ENCODE results near the gene POLN.

POLN gene

GRCh38 chr4:2095236-2096072, 146.5 kb downstream of the POLN start:
- Mint-ChIP-seq H3K9me3 (peaks cover 9% of the 10 kb centered on the region), H3K27me3 (ENCODE audit: low read depth) (peaks cover 10% of the 10 kb centered on the region)
- TF ChIP-seq CTCF (IDR thresholded peaks at IDR 0.05; ENCODE audit: unreplicated experiment in 3 of 3), result no peak

GRCh38 chr4:2094545-2094944, 147.4 kb downstream of the POLN start:
- H3K27ac Mint-ChIP-seq, result no peak overlapping the region
- H3K9me3 Mint-ChIP-seq, result peaks cover 8% of the 10 kb centered on the region
- no peak for TF ChIP-seq CTCF (IDR thresholded peaks at IDR 0.05; ENCODE audit: unreplicated experiment in 3 of 3)
- peaks cover 10% of the 10 kb centered on the region for H3K27me3 Mint-ChIP-seq (ENCODE audit: low read depth)
- H3K36me3 Mint-ChIP-seq (ENCODE audit: low read depth), result peaks cover 11% of the 10 kb centered on the region
- no peak overlapping the region for H3K4me3 Mint-ChIP-seq
- peaks cover 4% of the 10 kb centered on the region for H3K4me1 Mint-ChIP-seq

More at GRCh38 chr4:2095236-2096072, 146.5 kb downstream of the POLN start:
- H3K27ac Mint-ChIP-seq, result no peak overlapping the region
- peaks cover 4% of the 10 kb centered on the region for H3K4me1 Mint-ChIP-seq
- no peak overlapping the region for H3K4me3 Mint-ChIP-seq
- H3K36me3 Mint-ChIP-seq (ENCODE audit: low read depth), result peaks cover 11% of the 10 kb centered on the region

DNA sequence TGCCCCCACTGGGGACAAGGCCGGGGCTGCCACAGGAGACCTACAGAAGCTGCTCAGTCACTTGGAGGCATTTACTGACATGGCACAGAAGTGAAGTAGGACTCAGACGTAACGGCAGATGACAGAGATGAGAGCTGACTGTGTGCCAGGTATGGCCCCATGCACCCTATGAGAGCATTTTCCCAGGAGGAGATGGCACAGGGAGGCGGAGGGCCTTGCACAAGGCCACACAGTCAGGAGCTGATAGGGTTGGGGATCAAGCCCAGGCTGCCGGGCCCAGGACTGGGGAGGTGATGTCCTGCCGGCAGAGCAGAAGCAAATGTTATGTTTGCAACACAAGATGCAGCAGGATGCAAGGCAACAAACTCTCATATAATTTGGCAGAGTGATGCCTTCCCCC, 148.7 kb downstream of the POLN start:
- Mint-ChIP-seq H3K4me1 (peaks cover 4% of the 10 kb centered on the region), H3K36me3 (ENCODE audit: low read depth) (peaks cover 11% of the 10 kb centered on the region), H3K9me3 (peaks cover 8% of the 10 kb centered on the region), H3K27me3 (ENCODE audit: low read depth) (peaks cover 5% of the 10 kb centered on the region), H3K4me3 (no peak overlapping the region), H3K27ac (no peak overlapping the region)
- no peak for TF ChIP-seq CTCF (IDR thresholded peaks at IDR 0.05; ENCODE audit: unreplicated experiment in 3 of 3)

DNA sequence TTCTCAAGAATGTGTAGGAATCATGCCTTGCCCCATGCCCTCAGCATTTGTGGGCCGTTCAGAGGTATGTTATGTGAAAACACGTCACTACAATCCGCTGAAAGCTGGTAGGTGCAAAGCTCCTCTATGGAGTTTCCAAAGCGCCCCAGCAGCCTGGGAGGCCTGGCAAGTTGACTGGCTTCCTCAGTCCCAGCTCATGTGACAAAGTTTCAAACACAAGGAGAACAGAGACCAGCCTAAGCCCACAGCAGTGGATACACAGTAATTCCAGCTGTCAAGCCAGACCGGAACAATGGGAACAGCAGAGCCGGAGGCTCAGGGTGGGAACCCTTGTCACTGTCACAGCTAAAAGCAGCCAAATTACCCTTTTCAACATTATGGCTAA, 149.3 kb downstream of the POLN start:
- Mint-ChIP-seq H3K27me3 (ENCODE audit: low read depth) (peaks cover 5% of the 10 kb centered on the region), H3K27ac (no peak overlapping the region), H3K4me3 (no peak overlapping the region), H3K36me3 (ENCODE audit: low read depth) (peaks cover 11% of the 10 kb centered on the region), H3K4me1 (peaks cover 4% of the 10 kb centered on the region), H3K9me3 (peaks cover 8% of the 10 kb centered on the region)
- no peak for TF ChIP-seq CTCF (IDR thresholded peaks at IDR 0.05; ENCODE audit: unreplicated experiment in 3 of 3)

DNA sequence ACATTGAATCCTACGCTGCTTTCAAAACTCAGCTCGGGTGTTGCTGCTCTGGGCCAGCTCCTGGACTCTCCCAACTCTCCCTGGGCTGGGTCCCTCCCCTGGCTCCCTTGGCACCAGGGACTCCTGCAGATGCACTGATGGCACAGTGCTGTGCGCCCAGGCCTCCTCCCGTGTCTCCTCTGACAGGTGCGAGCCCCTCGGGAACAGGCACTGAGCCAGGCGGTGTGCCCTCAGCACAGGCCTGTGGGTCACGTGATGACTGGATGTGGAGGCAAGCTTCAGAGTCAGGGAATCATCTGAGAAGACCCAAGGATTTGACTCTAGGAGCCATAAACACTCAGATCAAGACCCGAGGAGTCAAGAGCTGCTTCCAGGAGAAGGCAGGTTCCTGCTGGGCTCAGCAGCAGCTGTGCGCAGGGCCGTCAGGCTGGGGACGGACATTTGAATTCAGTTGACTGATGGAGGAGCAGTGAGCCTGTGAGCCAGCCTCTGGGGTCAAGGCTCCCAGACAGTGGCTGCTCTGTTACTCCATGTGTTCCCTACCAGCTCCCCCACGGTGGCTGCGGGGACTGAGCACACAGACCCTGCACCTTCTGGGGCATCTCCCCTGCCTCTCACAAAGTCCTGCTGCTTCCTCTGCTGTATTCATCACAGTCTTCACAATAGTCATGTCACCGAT, 149.8 kb downstream of the POLN start:
- Mint-ChIP-seq H3K4me1 (peaks cover 4% of the 10 kb centered on the region), H3K27me3 (ENCODE audit: low read depth) (peaks cover 5% of the 10 kb centered on the region), H3K27ac (no peak overlapping the region), H3K9me3 (peaks cover 8% of the 10 kb centered on the region), H3K36me3 (ENCODE audit: low read depth) (peaks cover 11% of the 10 kb centered on the region), H3K4me3 (no peak overlapping the region)
- TF ChIP-seq CTCF (IDR thresholded peaks at IDR 0.05; ENCODE audit: unreplicated experiment in 3 of 3), result no peak

All from nephron (organoid).